Measurements from ENCODE around the gene TMEM127.

DNA sequence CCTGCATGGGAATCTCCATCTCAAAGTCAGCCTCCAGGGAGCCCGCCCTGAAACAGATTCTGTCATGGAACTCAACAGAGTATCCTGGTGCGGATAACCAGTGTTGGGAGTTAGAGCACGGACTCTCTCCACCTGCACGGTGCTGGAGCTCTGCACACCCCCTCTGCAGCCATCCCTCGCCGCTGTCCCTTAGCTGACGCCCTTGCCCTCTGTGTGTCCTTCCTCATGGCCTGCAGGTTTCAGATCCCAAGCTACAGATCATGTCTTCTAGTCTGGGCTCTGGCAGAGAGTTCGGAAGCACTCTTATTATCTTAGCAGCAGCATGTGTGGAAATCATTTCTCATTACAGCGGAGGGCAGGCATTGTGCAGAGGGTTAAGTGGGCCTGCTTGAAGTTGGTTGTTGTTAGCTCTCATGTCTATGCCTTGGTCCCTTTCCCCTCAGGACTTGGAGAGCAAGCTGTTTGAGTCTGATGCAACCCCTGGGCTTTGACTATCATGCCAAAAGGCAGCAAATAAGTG lies 26.0 kb downstream of the TMEM127 start:
- TF ChIP-seq ZNF274 (IDR thresholded peaks at IDR 0.05; ENCODE audit: low read depth, low read length) = no peak
- no peak for TF ChIP-seq YY1 (IDR thresholded peaks at IDR 0.05; ENCODE audit: insufficient read depth, insufficient read length)

All from NT2/D1 (cell line).